IMR-90 (cell line): ENCODE results near the gene TAP2. TPM values are rescaled to one million over a fixed set of nuclear protein-coding genes. Genes with fewer than 3 reads are reported as not detected.

Experiments used
- ATAC-seq: fragments of 200-7000 bp; cut with Tn5 transposase; 2 replicates; pipeline ENCODE4 v1.9.1; 2020; ENCODE audit warnings: low read depth, mild to moderate bottlenecking, moderate library complexity
- BruUV-seq: library from RNA; stranded (reverse); fragments of 400-500 nt; replicated peaks from 2 replicates; lab custom pipeline; 2021; lab: Mats Ljungman, UMichigan
- CTCF ChIA-PET: fragments of 300-600 bp; formaldehyde crosslinking; extraction: SDS; loops from one replicate; lab custom pipeline; 2021; ENCODE audit warnings: antibody characterized with exemption; lab: Yijun Ruan, JAX
- POLR2A ChIA-PET: fragments of 300-600 bp; sonication (Branson Sonifier 250); formaldehyde crosslinking; loops from one replicate; lab custom pipeline; 2022; ENCODE audit warnings: antibody characterized with exemption; ENCODE audit not compliant: unreplicated experiment; lab: Charles Lee
- DNase-seq: peaks from one replicate; pipeline ENCODE4 v3.0.0; 2013
- H2AFZ ChIP-seq: replicated peaks from 2 replicates; pipeline ENCODE3; 2013; ENCODE audit warnings: low read length, mild to moderate bottlenecking; ENCODE audit not compliant: poor library complexity
- H2AK5ac ChIP-seq: 2 replicates; pipeline ENCODE4 v1.6.1; 2013; ENCODE audit warnings: low read depth, low read length, inconsistent platforms
- H2AK9ac ChIP-seq: replicated peaks from 2 replicates; pipeline ENCODE3; 2013; ENCODE audit warnings: mild to moderate bottlenecking, low read depth, low read length, moderate library complexity; ENCODE audit not compliant: poor library complexity
- H2BK120ac ChIP-seq: 2 replicates; pipeline ENCODE4 v1.6.1; 2013; ENCODE audit warnings: low read depth, low read length, inconsistent platforms
- H2BK15ac ChIP-seq: 3 replicates; pipeline ENCODE4 v1.6.1; 2013; ENCODE audit warnings: low read depth, low read length, inconsistent platforms
- H2BK20ac ChIP-seq: 2 replicates; pipeline ENCODE4 v1.6.1; 2013; ENCODE audit warnings: low read depth, mild to moderate bottlenecking, inconsistent platforms, low read length, moderate library complexity
- H2BK5ac ChIP-seq: 2 replicates; pipeline ENCODE4 v1.6.1; 2013; ENCODE audit warnings: mild to moderate bottlenecking, low read depth, low read length, inconsistent platforms; ENCODE audit not compliant: poor library complexity, severe bottlenecking
- H3K14ac ChIP-seq: replicated peaks from 2 replicates; pipeline ENCODE4 v1.6.1; 2013; ENCODE audit warnings: low read depth, low read length, inconsistent platforms
- H3K18ac ChIP-seq: 2 replicates; pipeline ENCODE4 v1.6.1; 2013; ENCODE audit warnings: low read depth, low read length, control low read depth
- H3K23ac ChIP-seq: 2 replicates; pipeline ENCODE4 v1.6.1; 2013; ENCODE audit warnings: low read depth, low read length, inconsistent platforms
- H3K27ac ChIP-seq: 2 replicates; pipeline ENCODE4 v1.5.1; 2013; ENCODE audit warnings: mild to moderate bottlenecking, control low read depth, low read length; ENCODE audit not compliant: insufficient read depth
- H3K27me3 ChIP-seq: 2 replicates; pipeline ENCODE4 v1.6.1; 2013; ENCODE audit warnings: low read length; ENCODE audit not compliant: control insufficient read depth, insufficient read depth
- H3K36me3 ChIP-seq: 2 replicates; pipeline ENCODE4 v1.6.1; 2013; ENCODE audit warnings: low read length, mixed read lengths; ENCODE audit not compliant: control insufficient read depth, insufficient read depth
- H3K4ac ChIP-seq: 2 replicates; pipeline ENCODE4 v1.6.1; 2013; ENCODE audit warnings: low read depth, low read length, inconsistent platforms
- H3K4me1 ChIP-seq: 2 replicates; pipeline ENCODE4 v1.6.1; 2013; ENCODE audit warnings: low read length, mixed read lengths; ENCODE audit not compliant: control insufficient read depth, insufficient read depth
- H3K4me2 ChIP-seq: 2 replicates; pipeline ENCODE4 v1.6.1; 2013; ENCODE audit warnings: low read depth, mild to moderate bottlenecking, control low read depth, low read length, moderate library complexity
- H3K4me3 ChIP-seq: 2 replicates; pipeline ENCODE4 v1.5.1; 2013; ENCODE audit warnings: low read depth, mild to moderate bottlenecking, control low read depth, low read length, moderate library complexity; ENCODE audit not compliant: insufficient read depth
- H3K56ac ChIP-seq: 2 replicates; pipeline ENCODE4 v1.6.1; 2013; ENCODE audit warnings: low read length, inconsistent platforms; ENCODE audit not compliant: insufficient read depth; ENCODE audit errors: extremely low read depth
- H3K79me1 ChIP-seq, 2 experiments: 2 replicates each; pipeline ENCODE4 v1.6.1; 2013; ENCODE audit warnings: low read length in 2 of 2, inconsistent platforms in 1 of 2, low read depth in 1 of 2
- H3K9ac ChIP-seq: 2 replicates; pipeline ENCODE4 v1.6.1; 2013; ENCODE audit warnings: low read depth, low read length, control low read depth
- H3K9me1 ChIP-seq: 2 replicates; pipeline ENCODE4 v1.6.1; 2013; ENCODE audit warnings: low read length, inconsistent platforms; ENCODE audit not compliant: insufficient read depth
- H3K9me3 ChIP-seq: 2 replicates; pipeline ENCODE4 v1.6.1; 2013; ENCODE audit warnings: low read length; ENCODE audit not compliant: control insufficient read depth, insufficient read depth
- H4K20me1 ChIP-seq: 2 replicates; pipeline ENCODE4 v1.6.1; 2013; ENCODE audit warnings: low read length, inconsistent platforms; ENCODE audit not compliant: insufficient read depth
- H4K5ac ChIP-seq: 2 replicates; pipeline ENCODE4 v1.6.1; 2013; ENCODE audit warnings: mild to moderate bottlenecking, low read depth, low read length, control low read depth
- H4K8ac ChIP-seq, 2 experiments: 2 replicates each; pipeline ENCODE4 v1.6.1; 2013; ENCODE audit warnings: low read depth in 2 of 2, low read length in 2 of 2, control low read depth in 1 of 2, inconsistent platforms in 1 of 2
- H4K91ac ChIP-seq: 2 replicates; pipeline ENCODE4 v1.6.1; 2013; ENCODE audit warnings: low read depth, low read length, inconsistent platforms; ENCODE audit not compliant: insufficient read depth
- BHLHE40 ChIP-seq: fragments of 150-350 bp; IDR thresholded peaks from 2 replicates; pipeline ENCODE4 v1.6.1; 2016; ENCODE audit warnings: mild to moderate bottlenecking, low read depth, low read length
- CEBPB ChIP-seq: IDR thresholded peaks from 2 replicates; pipeline ENCODE4 v1.6.1; 2012; ENCODE audit warnings: low read depth, low read length, improper control_type of control experiment
- CHD1 ChIP-seq: IDR thresholded peaks from 2 replicates; pipeline ENCODE4 v1.6.1; 2012; ENCODE audit warnings: low read depth, low read length, improper control_type of control experiment
- CTCF ChIP-seq: conservative IDR thresholded peaks from 2 replicates; pipeline ENCODE4 v1.5.1; 2012; ENCODE audit warnings: mild to moderate bottlenecking, low read depth, low read length, improper control_type of control experiment
- ELK1 ChIP-seq: fragments of 150-350 bp; IDR thresholded peaks from 2 replicates; pipeline ENCODE4 v1.6.1; 2016; ENCODE audit warnings: low read depth, mild to moderate bottlenecking, low read length, moderate library complexity, borderline replicate concordance
- FOS ChIP-seq: fragments of 150-350 bp; IDR thresholded peaks from 2 replicates; pipeline ENCODE4 v1.6.1; 2016; ENCODE audit warnings: low read depth, low read length
- MAFK ChIP-seq: IDR thresholded peaks from 2 replicates; pipeline ENCODE4 v1.6.1; 2012; ENCODE audit warnings: low read depth, low read length, improper control_type of control experiment
- MAZ ChIP-seq: IDR thresholded peaks from 2 replicates; pipeline ENCODE4 v1.6.1; 2012; ENCODE audit warnings: low read depth, mild to moderate bottlenecking, low read length, improper control_type of control experiment, moderate library complexity, borderline replicate concordance
- MXI1 ChIP-seq: IDR thresholded peaks from 2 replicates; pipeline ENCODE4 v1.6.1; 2012; ENCODE audit warnings: low read depth, mild to moderate bottlenecking, low read length, moderate library complexity, borderline replicate concordance
- NFE2L2 ChIP-seq: fragments of 150-350 bp; IDR thresholded peaks from 2 replicates; pipeline ENCODE4 v1.6.1; 2016; ENCODE audit warnings: low read depth, mild to moderate bottlenecking, low read length
- POLR2A ChIP-seq: IDR thresholded peaks from 2 replicates; pipeline ENCODE4 v1.6.1; 2012; ENCODE audit warnings: mild to moderate bottlenecking, low read depth, low read length
- RAD21 ChIP-seq: IDR thresholded peaks from 2 replicates; pipeline ENCODE4 v1.6.1; 2012; ENCODE audit warnings: low read length, improper control_type of control experiment
- RCOR1 ChIP-seq: IDR thresholded peaks from 2 replicates; pipeline ENCODE4 v1.6.1; 2012; ENCODE audit warnings: mild to moderate bottlenecking, low read length, improper control_type of control experiment; ENCODE audit not compliant: insufficient replicate concordance
- RFX5 ChIP-seq: IDR thresholded peaks from 2 replicates; pipeline ENCODE4 v1.8.0; 2012; ENCODE audit warnings: low read depth, mild to moderate bottlenecking, low read length, moderate library complexity
- SMC3 ChIP-seq: fragments of 150-350 bp; IDR thresholded peaks from 2 replicates; pipeline ENCODE4 v1.6.1; 2016; ENCODE audit warnings: low read depth, mild to moderate bottlenecking, antibody characterized with exemption, low read length, moderate library complexity
- USF2 ChIP-seq: fragments of 150-350 bp; IDR thresholded peaks from 2 replicates; pipeline ENCODE4 v1.6.1; 2017; ENCODE audit warnings: mild to moderate bottlenecking, antibody characterized with exemption, low read length, low read depth
- WGBS, 2 experiments: methylation state at CpG; one replicate each; pipeline versions ENCODE4 v1.1.5 to v1.1.7; 2013; ENCODE audit warnings: missing lambda C conversion rate in 2 of 2; ENCODE audit not compliant: insufficient read length in 1 of 2; ENCODE audit errors: extremely low coverage in 2 of 2; 5-methylcytosine and 5-hydroxymethylcytosine counted together
- dilution Hi-C: fragments of 300-500 bp; cut with HindIII; formaldehyde crosslinking; loops from one replicate; pipeline ENCODE4 v1.14.3; 2018; ENCODE audit warnings: low sequenced_read_pairs; ENCODE audit not compliant: unreplicated experiment
- in situ Hi-C: fragments of 300-500 bp; cut with MboI; formaldehyde crosslinking; loops from 3 replicates; pipeline ENCODE4 v1.14.3; 2019; ENCODE audit warnings: low sequenced_read_pairs, inconsistent platforms, mixed read lengths
- intact Hi-C: fragments of 100-400 bp; cut with micrococcal nuclease; formaldehyde crosslinking; loops from 2 replicates; pipeline ENCODE4 v1.10.0; 2022
- polyA plus RNA-seq, 3 experiments: library from polyadenylated mRNA; depleted of rRNA; stranded (reverse); fragments of >200 nt; gene quantifications; 2 replicates each; pipeline ENCODE4 v1.2.3, GENCODE V29; 2012; ENCODE audit warnings: low replicate concordance in 1 of 3
- total RNA-seq: library from RNA; depleted of rRNA; stranded (reverse); fragments of >200 nt; gene quantifications from 2 replicates; pipeline ENCODE4 v1.2.3, GENCODE V29; 2012

TAP2 gene
- total and polyA plus RNA-seq, 2 of the 4 experiments (the other 2 are of a cell fraction) = 6.6 to 11.4 TPM

- ChIA-PET CTCF (no interaction called here), POLR2A (no interaction called here)
- no peak overlapping the region for H3K56ac ChIP-seq
- no peaks in the 10 kb centered on the region for H4K20me1 ChIP-seq
- no peak for DNase-seq
- WGBS, 2 experiments = no CpG with 5 or more reads among the region's 2 CpGs
- no TSS peak for BruUV-seq
- dilution Hi-C loops = no loop called here
- no peak overlapping the region for H2BK5ac ChIP-seq
- TF ChIP-seq BHLHE40 = no peak
- TF ChIP-seq FOS = no peak
- no peak for TF ChIP-seq NFE2L2
- no peak for TF ChIP-seq USF2
- TF ChIP-seq CTCF = no peak
- TF ChIP-seq CHD1 = no peak
- no peak for TF ChIP-seq MXI1
- no peak for TF ChIP-seq ELK1
- no peak for TF ChIP-seq CEBPB
- TF ChIP-seq RFX5 = no peak
- no peak for TF ChIP-seq POLR2A
- TF ChIP-seq RCOR1 = no peak
- no peak for TF ChIP-seq SMC3
- no peak for TF ChIP-seq MAFK
- no peak for TF ChIP-seq RAD21
- TF ChIP-seq MAZ = no peak
- no peaks in the 10 kb centered on the region for H3K4me1 ChIP-seq
- H2AK5ac ChIP-seq = no peak overlapping the region
- ATAC-seq = no peak
- H3K23ac ChIP-seq = no peak overlapping the region
- H3K9me3 ChIP-seq = peaks cover 4% of the 10 kb centered on the region
- H4K8ac ChIP-seq = no peak overlapping the region
- H3K14ac ChIP-seq = no peak overlapping the region
- H3K36me3 ChIP-seq = no peaks in the 10 kb centered on the region
- no peak overlapping the region for H2BK120ac ChIP-seq
- no peak overlapping the region for H3K4me2 ChIP-seq
- H2BK15ac ChIP-seq = no peak overlapping the region
- no peak overlapping the region for H3K9ac ChIP-seq
- H3K9me1 ChIP-seq = no peaks in the 10 kb centered on the region
- in situ Hi-C loops = no loop called here
- H3K27ac ChIP-seq = no peak overlapping the region
- H4K91ac ChIP-seq = no peak overlapping the region
- intact Hi-C loops = no loop called here
- no peak overlapping the region for H2AFZ ChIP-seq
- peaks cover 5% of the 10 kb centered on the region for H3K27me3 ChIP-seq
- no peaks in the 10 kb centered on the region for H3K79me1 ChIP-seq
- no peak overlapping the region for H3K4me3 ChIP-seq
- H2BK20ac ChIP-seq = no peak overlapping the region
- no peak overlapping the region for H3K18ac ChIP-seq
- H4K5ac ChIP-seq = no peak overlapping the region
- no peak overlapping the region for H3K4ac ChIP-seq
- H2AK9ac ChIP-seq = no peak overlapping the region
Observed at GRCh38 chr6:32803416-32803815, 35.1 kb downstream of the TAP2 start.
